Ovary (tissue), 3 donors: Measurements from ENCODE around the gene CD180.

Source experiments
- EP300 ChIP-seq: sonication (generic); formaldehyde crosslinking; IDR thresholded peaks from one replicate; pipeline ENCODE4 v1.6.1; 2017; ENCODE audit warnings: antibody characterized with exemption
- POLR2A ChIP-seq: fragments of 450-650 bp; IDR thresholded peaks from one replicate; pipeline ENCODE4 v1.6.1; 2017; ENCODE audit warnings: antibody characterized with exemption, mild to moderate bottlenecking, moderate library complexity
- TF ChIP-seq, protein P1 (sequence below), 3 donors: fragments of 450-650 bp in 2 of 3; fragments of 200-600 bp in 1 of 3; IDR thresholded peaks; one replicate each; pipeline versions ENCODE4 v1.5.1 to v1.8.0; 2016 to 2022; ENCODE audit warnings: antibody characterized with exemption in 3 of 3, mild to moderate bottlenecking in 1 of 3
- donor health status: DM: no; HTN: no; CAD: no.

DNA sequence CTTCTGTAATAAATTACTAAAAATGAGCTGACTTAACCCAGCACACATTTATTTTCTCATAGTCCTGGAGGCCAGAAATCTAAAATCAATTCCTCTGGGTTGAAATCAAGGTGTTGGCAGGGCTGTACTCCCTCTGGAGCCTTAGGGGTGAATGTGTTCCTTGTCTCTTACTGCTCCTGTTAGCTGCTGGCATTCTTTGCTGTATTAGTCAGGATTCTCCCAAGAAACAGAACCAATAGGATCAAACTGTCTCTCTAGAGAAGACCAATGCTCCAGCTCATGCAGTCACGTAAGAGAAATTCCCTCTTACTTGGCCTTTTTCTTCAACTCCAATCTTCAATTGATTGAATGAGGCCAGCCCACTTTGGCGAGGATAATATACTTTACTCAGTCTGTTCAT is 15.3 kb upstream of the CD180 start:
- TF ChIP-seq EP300, result no peak
- TF ChIP-seq POLR2A, result no peak
- TF ChIP-seq, protein P1, sequence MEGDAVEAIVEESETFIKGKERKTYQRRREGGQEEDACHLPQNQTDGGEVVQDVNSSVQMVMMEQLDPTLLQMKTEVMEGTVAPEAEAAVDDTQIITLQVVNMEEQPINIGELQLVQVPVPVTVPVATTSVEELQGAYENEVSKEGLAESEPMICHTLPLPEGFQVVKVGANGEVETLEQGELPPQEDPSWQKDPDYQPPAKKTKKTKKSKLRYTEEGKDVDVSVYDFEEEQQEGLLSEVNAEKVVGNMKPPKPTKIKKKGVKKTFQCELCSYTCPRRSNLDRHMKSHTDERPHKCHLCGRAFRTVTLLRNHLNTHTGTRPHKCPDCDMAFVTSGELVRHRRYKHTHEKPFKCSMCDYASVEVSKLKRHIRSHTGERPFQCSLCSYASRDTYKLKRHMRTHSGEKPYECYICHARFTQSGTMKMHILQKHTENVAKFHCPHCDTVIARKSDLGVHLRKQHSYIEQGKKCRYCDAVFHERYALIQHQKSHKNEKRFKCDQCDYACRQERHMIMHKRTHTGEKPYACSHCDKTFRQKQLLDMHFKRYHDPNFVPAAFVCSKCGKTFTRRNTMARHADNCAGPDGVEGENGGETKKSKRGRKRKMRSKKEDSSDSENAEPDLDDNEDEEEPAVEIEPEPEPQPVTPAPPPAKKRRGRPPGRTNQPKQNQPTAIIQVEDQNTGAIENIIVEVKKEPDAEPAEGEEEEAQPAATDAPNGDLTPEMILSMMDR (IDR thresholded peaks at IDR 0.05), result no peak
